ENCODE data around the gene STARD4. TPM values are rescaled to one million over a fixed set of nuclear protein-coding genes. Genes with fewer than 3 reads are reported as not detected.

The STARD4 gene
- total and polyA plus RNA-seq, 9 of the 15 experiments (the other 6 are each of a cell fraction or from before 2014, with no cell fraction given): 28.4 to 88.0 (median 34.0) TPM

- H3K4me1 ChIP-seq (replicated peaks in 1 of 2; ENCODE audit: control insufficient read depth in 2 of 2, insufficient read depth in 2 of 2, low read length in 2 of 2): no peaks in the 10 kb centered on the region
- H2AFZ ChIP-seq (ENCODE audit: low read depth, low read length): no peak overlapping the region
- TF ChIP-seq JUN (IDR thresholded peaks at IDR 0.05; ENCODE audit: borderline replicate concordance, low read depth, low read length): no peak
- TF ChIP-seq JUN (CRISPR knock-in tag; IDR thresholded peaks at IDR 0.05; ENCODE audit: borderline replicate concordance): no peak
- no peak for TF ChIP-seq SMARCE1 (IDR thresholded peaks at IDR 0.05)
- no peaks in the 10 kb centered on the region for H3K9me1 ChIP-seq (ENCODE audit: control insufficient read depth, insufficient read depth, low read length)
- H3K27me3 ChIP-seq (ENCODE audit: control insufficient read depth in 2 of 2, insufficient read depth in 2 of 2, low read length in 2 of 2): no peaks in the 10 kb centered on the region
- H3K9me3 ChIP-seq (replicated peaks; ENCODE audit: control insufficient read depth, insufficient read depth, low read depth, low read length): no peaks in the 10 kb centered on the region
- POLR2A ChIA-PET: interaction anchor here (0.6 to 0.7 kb wide), 2 partner anchors 18 to 456 kb away, joined by 3 read pairs; no protein-coding TSS in a partner anchor
- H3K79me2 ChIP-seq (ENCODE audit: control insufficient read depth, insufficient read depth, low read length): no peaks in the 10 kb centered on the region
- H3K4me3 ChIP-seq: no peak overlapping the region
- DNase-seq (ENCODE audit: extremely low read depth in 1 of 4, low spot score in 3 of 4) (no peak), ATAC-seq (no peak), FAIRE-seq (no peak)
- no TSS peak for BruUV-seq (replicated peaks)
- intact Hi-C loops (cut with micrococcal nuclease): no loop called here
- in situ Hi-C loops (cut with MboI): no loop called here
- no peaks in the 10 kb centered on the region for H3K36me3 ChIP-seq (ENCODE audit: control insufficient read depth, insufficient read depth, low read length)
- H4K20me1 ChIP-seq (replicated peaks; ENCODE audit: control insufficient read depth, insufficient read depth, low read length): no peaks in the 10 kb centered on the region
- H3K27ac ChIP-seq (ENCODE audit: extremely low read depth, low read depth, low read length): no peak overlapping the region
- 5% methylated on average over 3 of the region's 3 CpGs for WGBS (ENCODE audit: insufficient coverage, low coverage, missing lambda C conversion rate)
- CTCF ChIA-PET (ENCODE audit: low intra/inter-chr PET ratio): no interaction called here
- H3K9ac ChIP-seq (ENCODE audit: insufficient read depth in 1 of 2, low read depth in 2 of 2, low read length in 2 of 2): no peak overlapping the region
- no peak overlapping the region for H3K4me2 ChIP-seq (ENCODE audit: insufficient read depth, low read length)
These were observed 44.2 kb upstream of the STARD4 start for GRCh38 chr5:111556501-111556900.

GRCh38 chr5:111555760-111556159 is 43.4 kb upstream of the STARD4 start:
- no peaks in the 10 kb centered on the region for H3K36me3 ChIP-seq (ENCODE audit: control insufficient read depth, insufficient read depth, low read length)
- H3K27ac ChIP-seq (ENCODE audit: extremely low read depth, low read depth, low read length): no peak overlapping the region
- FAIRE-seq (no peak), DNase-seq (ENCODE audit: extremely low read depth in 1 of 4, low spot score in 3 of 4) (no peak), ATAC-seq (no peak)
- ChIA-PET POLR2A (no interaction called here), CTCF (ENCODE audit: low intra/inter-chr PET ratio) (no interaction called here)
- H3K4me1 ChIP-seq (replicated peaks in 1 of 2; ENCODE audit: control insufficient read depth in 2 of 2, insufficient read depth in 2 of 2, low read length in 2 of 2): no peaks in the 10 kb centered on the region
- no peak overlapping the region for H3K4me2 ChIP-seq (ENCODE audit: insufficient read depth, low read length)
- no peaks in the 10 kb centered on the region for H3K9me3 ChIP-seq (replicated peaks; ENCODE audit: control insufficient read depth, insufficient read depth, low read depth, low read length)
- in situ Hi-C loops (cut with MboI): no loop called here
- no peaks in the 10 kb centered on the region for H3K9me1 ChIP-seq (ENCODE audit: control insufficient read depth, insufficient read depth, low read length)
- H4K20me1 ChIP-seq (replicated peaks; ENCODE audit: control insufficient read depth, insufficient read depth, low read length): no peaks in the 10 kb centered on the region
- H3K4me3 ChIP-seq: no peak overlapping the region
- intact Hi-C loops (cut with micrococcal nuclease): no loop called here
- no TSS peak for BruUV-seq (replicated peaks)
- no peak overlapping the region for H2AFZ ChIP-seq (ENCODE audit: low read depth, low read length)
- WGBS (ENCODE audit: insufficient coverage, low coverage, missing lambda C conversion rate): 0% methylated on average over 1 of the region's 1 CpG
- no peaks in the 10 kb centered on the region for H3K27me3 ChIP-seq (ENCODE audit: control insufficient read depth in 2 of 2, insufficient read depth in 2 of 2, low read length in 2 of 2)
- H3K79me2 ChIP-seq (ENCODE audit: control insufficient read depth, insufficient read depth, low read length): no peaks in the 10 kb centered on the region
- H3K9ac ChIP-seq (ENCODE audit: insufficient read depth in 1 of 2, low read depth in 2 of 2, low read length in 2 of 2): no peak overlapping the region
- TF ChIP-seq MXD1 (CRISPR knock-in tag; IDR thresholded peaks at IDR 0.05; ENCODE audit: borderline replicate concordance, poor library complexity, severe bottlenecking): no peak
- no peak for TF ChIP-seq PATZ1 (CRISPR knock-in tag; IDR thresholded peaks at IDR 0.05; ENCODE audit: borderline replicate concordance)
- TF ChIP-seq LEF1 (IDR thresholded peaks at IDR 0.05): no peak

Data from K562 (cell line).